ENCODE measurements around the gene NUDC. TPM values are rescaled to one million over a fixed set of nuclear protein-coding genes. Genes with fewer than 3 reads are reported as not detected.

NUDC gene
- total and polyA plus RNA-seq, 2 of the 13 experiments (the other 11 are each of a cell fraction or from before 2014, with no cell fraction given) = 34.7 to 104 TPM

- TF ChIP-seq ZBTB4 (CRISPR knock-in tag; IDR thresholded peaks at IDR 0.05; ENCODE audit: borderline replicate concordance) (no peak), GPN1 (CRISPR knock-in tag; IDR thresholded peaks at IDR 0.05; ENCODE audit: borderline replicate concordance) (no peak), HMGXB4 (CRISPR knock-in tag; IDR thresholded peaks at IDR 0.05; ENCODE audit: borderline replicate concordance in 1 of 2, low read depth in 1 of 2) (peak in 1 of 2 experiments; percentile 5; a peak in 2 of 4 replicates), PHF8 (CRISPR knock-in tag; IDR thresholded peaks at IDR 0.05) (0 out of 2 replicates have a peak, but pooled peaks have one; percentile 12), TP53 (CRISPR knock-in tag; conservative IDR thresholded peaks at IDR 0.05) (no peak), PBX2 (CRISPR knock-in tag; IDR thresholded peaks at IDR 0.05) (no peak), FOXK1 (CRISPR knock-in tag; IDR thresholded peaks at IDR 0.05; ENCODE audit: borderline replicate concordance, low read depth) (no peak), RBM39 (IDR thresholded peaks at IDR 0.05; ENCODE audit: low read depth, low read length, poor library complexity, severe bottlenecking) (peak; percentile 27), TFAP4 (IDR thresholded peaks at IDR 0.05; ENCODE audit: borderline replicate concordance, low read depth) (no peak), PRDM4 (CRISPR knock-in tag; IDR thresholded peaks at IDR 0.05; ENCODE audit: borderline replicate concordance) (no peak), NKX3-1 (CRISPR knock-in tag; IDR thresholded peaks at IDR 0.05) (no peak), MAX (IDR thresholded peaks at IDR 0.05) (0 out of 2 replicates have a peak, but pooled peaks have one; percentile 0), ZNF747 (CRISPR knock-in tag; IDR thresholded peaks at IDR 0.05; ENCODE audit: borderline replicate concordance) (no peak), HNRNPH1 (optimal IDR thresholded peaks at IDR 0.05; ENCODE audit: low read depth, low read length) (no peak), SNAI1 (CRISPR knock-in tag; IDR thresholded peaks at IDR 0.05; ENCODE audit: borderline replicate concordance) (no peak), ZNF619 (CRISPR knock-in tag; IDR thresholded peaks at IDR 0.05) (0 out of 2 replicates have a peak, but pooled peaks have one; percentile 58), IKZF1 (IDR thresholded peaks at IDR 0.05) (no peak), ZNF580 (CRISPR knock-in tag; IDR thresholded peaks at IDR 0.05; ENCODE audit: borderline replicate concordance, low read depth) (no peak)
Measured at GRCh38 chr1:26994787-26995517, 73.4 kb downstream of the NUDC start (continued).

Data from HepG2 (cell line).